Stimulated activated CD4-positive, alpha-beta T cell treated with anti-CD3 and anti-CD28 coated beads, Interleukin-1b, Interleukin-23, amount 100 ng/mL, for 1 hour (primary cell): ENCODE measurements around the gene PDE9A.
"Not testable (repeated sequence)": the region's sequence is repeated elsewhere in the genome, so short reads cannot be mapped to it uniquely, and the experiment has no call there.

Experiments
- DNase-seq, 2 donors: peaks; one replicate each; pipeline ENCODE4 v3.0.0-alpha.2; 2020; ENCODE audit warnings: low read depth in 2 of 2

PDE9A gene

DNA sequence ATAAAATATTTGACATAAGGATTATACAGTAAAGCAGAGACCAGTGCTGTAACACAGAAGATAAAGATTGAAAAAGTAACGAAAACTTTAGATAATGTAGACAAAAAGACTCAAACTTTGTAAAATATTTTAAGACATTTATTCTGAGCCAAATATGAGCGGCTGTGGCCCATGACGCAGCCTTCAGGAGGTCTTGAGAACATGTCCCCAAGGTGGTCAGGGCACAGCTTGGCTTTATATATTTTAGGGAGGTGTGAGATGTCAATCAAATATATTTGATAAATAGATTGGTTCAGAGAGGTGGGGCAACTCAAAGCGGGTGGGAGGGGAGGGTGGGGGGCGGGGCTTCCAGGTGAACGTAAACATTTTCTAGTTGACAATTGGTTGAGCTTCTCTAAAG is 144.7 kb downstream of the PDE9A start:
- no peak for DNase-seq

DNA sequence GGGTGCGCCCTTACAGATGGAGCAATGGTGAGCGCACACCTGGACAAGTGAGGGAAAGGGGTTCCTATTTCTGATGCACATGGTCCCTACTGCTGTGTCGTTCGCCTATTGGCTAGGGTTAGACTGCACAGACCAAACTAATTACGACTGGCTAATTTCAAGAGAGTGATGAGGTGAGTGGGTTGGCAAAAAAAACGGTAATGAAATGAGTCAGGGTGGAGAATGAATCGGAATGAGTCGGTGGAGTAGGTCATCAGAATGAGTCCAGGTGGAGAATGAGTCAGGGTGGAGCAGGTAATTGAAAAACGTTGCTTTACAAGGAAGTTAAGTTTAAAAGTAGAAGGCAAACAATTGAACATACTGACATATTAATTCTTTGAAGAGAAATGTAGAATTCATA is 146.1 kb downstream of the PDE9A start:
- no peak for DNase-seq

DNA sequence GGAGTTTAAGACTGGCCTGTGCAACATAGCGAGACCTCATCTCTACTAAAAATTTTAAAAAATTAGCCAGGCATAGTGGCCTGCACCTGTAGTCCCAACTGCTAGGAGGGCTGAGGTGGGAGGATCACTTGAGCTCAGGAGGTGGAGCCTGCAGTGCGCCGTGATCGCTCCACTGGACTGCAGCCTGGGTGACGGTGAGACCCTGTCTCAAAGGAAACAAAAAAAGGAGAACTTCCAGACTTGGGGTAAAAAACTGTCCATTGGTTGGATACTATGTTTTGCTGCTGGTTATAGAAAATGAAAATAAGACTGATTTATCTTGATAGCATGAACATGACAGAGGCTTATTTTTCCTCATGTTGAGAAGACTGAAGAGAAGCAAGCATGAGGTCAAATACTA is 146.5 kb downstream of the PDE9A start:
- DNase-seq, result no peak

DNA sequence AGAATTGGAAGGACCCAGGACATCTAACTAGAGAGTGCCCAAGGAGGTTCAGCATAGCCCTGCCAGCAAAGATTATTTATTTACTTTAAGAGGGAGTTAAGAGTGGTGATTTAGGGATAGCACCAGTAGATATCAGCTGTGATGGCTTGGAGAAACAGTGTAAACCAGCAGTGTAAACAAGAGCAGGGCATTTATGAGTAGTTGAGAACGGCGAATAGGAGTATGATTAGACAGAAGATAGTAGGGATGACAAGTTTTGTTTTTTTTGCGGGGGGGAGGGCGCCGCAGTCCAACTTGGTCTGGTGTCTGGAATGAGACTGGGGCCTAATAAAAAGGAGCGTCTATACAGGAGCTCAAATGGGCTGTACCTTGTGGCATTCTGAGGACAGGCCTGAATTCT is 148.2 kb downstream of the PDE9A start:
- DNase-seq, result not testable (repeated sequence)

DNA sequence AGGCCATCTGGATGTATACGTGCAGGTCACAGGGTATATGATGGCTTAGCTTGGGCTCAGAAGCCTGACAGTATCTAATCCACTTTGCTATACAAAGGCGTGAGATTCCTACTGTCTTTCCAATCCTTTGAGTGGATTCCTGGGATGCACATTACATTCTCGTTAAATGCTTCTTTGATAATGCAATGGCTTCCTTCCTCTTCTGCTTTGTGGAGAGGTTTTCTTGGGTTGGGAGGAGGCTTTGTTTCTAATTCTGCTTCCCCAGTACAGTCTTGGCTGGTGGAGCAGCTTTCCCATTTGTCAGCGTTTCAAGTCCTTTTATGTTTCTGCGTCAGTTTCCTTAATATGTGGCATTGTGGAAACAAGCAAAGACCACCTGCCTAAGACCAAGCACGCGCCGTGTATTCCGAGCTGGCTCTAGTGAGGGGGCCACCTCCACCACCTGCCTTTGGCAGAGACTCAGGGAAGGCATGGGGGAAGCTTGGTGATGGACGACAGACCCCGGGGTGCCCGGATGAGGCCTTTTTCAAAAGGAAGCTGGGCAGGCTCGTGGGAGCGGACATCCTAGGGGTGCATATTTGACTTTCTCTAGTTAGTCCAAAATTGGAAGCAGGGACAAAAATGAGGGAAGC is 153.2 kb downstream of the PDE9A start:
- no peak for DNase-seq

DNA sequence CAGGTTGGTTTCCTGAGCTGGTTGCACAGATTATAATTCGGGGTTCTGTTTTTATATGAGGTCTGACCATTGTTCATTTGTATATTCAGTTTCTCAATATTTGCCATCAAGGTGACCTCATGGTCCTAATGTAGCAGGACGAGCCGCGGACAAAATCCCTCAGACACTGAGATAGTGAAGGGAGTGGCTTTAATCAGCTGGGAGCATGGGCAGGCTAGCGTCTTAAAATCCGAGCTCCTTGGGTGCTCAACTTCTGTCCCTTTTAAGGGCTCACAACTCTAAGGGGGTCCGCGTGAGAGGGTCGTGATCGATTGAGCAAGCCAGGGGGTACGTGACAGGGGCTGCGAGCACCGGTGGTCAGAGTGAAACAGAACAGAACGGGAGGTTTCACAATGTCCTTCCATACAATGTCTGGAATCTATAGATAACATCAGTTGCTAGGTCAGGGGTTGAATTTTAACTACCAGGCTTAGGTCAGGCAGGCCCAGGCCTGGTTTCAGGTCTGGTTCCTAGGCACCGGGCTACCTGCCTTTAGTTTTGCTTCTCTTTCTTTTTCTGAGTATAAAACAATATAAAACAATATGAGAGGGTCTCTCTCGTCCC is 154.0 kb downstream of the PDE9A start:
- DNase-seq, result not testable (repeated sequence)

DNA sequence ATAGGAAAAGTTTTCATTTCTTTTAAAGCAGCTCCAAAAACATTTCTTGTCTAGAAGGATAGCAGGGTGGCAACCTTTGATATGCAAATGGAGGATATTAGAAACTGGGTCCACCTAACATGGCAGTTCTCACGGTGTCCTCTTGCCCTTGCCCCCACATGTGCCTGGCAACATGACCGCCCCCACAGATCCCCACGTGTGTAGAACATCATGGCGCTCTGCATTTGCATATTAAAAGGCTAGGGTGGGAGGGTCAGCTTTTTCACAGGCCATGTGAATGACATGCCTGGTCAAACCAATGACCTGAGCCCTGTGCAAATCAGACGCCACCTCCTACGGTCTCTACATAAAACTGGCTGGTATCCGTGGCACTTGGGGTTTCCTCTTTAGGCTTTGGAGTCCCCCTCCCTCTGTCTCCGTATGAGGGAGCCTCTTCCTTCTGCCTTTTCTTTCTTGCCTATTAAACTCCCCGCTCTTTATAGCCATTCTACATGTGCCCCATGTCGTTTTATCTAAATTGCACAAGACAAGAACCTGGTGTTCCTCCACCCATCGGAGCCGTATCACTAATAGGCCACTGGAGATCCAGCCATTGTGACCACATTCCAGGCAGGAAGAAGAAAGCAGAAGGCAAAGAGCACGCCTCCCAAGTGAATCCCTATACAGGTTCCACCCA is 154.7 kb downstream of the PDE9A start:
- no peak for DNase-seq

DNA sequence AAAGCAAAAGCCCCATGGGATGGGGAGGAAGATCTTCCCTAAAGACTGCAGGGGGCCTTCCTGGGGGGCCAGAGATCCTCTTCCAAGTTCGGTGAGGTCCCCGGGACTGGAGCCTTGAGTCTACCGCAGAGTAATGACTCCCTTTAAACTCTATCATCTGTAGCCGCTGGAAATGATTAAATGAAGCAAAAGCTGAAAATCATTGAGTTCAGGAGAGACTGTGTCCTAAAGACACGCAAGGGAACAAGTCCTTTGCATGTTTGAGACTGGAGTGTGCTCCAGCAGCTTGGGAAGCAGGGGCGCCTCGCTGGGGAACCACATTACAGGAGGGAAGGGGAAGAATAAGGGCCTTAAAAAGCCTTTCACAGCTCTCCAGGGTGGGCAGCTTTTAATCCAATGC is 155.8 kb downstream of the PDE9A start:
- no peak for DNase-seq

DNA sequence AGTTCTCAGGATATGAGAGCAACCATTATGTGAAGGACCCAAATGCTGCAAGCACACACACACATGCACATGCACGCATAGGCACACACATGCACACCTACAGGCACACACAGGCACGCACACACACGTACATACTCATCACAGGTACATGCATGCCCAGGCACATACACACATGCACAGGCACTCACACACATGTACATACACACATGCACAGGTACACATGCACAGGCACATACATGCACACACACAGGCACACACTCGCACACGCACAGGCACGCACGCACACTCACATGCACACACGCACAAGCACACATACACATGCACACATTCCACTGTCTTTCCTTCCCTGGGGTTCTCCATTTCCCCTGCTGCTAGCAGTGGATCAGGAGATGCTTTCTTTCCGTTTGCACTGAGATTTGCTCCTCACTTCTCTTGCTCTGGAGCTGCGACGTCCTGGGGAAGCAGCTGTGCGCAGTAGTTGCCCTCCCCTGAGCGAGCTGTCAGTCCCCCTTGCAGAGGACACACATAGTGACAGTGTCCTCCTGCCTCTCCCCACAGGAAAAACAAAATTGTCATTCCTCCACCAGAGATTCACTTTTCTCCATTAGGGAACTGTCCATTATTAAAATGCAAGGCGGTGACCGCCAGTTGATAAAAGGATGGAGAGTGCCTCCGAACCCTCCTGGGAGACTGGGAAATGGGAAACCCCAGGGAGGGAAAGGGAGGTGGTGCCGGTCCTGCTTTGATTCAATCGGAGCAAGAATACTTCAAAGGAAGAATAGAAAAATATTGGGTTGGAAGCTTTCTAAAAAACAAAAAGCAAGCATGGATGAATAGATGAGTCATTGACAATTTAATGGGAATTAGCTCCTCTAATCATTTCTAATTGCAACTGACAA is 156.4 kb downstream of the PDE9A start:
- DNase-seq, result no peak

DNA sequence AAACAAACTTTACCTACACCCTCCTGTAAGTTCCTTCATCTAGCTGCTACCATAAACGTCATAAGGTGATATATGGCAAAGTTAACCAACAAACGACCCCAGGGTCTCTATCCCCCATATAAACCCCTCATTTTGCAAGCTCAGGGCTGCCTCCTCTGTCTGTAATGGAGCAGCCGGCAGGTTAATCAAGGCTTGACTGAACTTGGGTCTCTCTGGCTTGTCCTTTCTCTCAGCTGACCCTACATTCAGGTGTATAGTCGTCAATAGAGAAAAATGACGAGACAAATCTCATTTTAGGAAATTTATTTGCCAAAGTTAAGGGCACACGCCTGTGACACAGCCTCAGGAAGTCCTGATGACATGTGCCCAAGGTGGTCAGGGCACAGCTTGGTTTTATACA is 158.5 kb downstream of the PDE9A start:
- no peak for DNase-seq

DNA sequence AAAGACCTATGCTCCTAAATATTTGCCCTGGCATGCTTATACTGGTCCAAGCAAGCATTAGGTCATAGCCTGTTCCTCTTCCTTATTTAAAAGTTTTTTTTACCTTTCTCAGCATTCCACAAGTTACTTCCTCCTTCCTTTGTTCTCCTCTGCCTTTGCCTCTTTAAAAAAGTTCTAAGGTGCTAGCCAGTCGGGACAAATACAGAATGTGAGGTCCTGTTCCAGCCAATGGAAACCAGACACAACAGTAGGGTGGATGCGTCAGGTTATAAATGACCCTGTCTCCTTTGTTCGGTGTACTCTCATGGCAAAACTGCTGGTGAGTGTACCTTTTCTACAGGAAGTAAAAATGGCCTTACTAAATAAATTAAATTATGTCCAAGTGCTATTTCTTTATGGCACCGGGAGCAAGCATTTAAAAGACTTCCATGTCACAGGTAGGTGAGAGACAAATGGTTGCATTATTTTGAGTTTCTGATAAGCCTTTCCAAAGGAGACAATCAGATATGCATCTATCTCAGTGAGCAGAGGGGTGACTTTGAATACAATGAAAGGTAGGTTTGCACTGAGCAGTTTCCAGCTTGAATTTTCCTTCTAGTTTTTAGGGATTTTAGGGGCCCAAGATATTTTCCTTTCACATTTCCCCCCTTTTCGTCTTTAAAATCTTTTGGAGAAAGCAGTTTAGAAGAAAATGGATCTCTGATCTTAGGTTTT is 159.3 kb downstream of the PDE9A start:
- not testable (repeated sequence) for DNase-seq

DNA sequence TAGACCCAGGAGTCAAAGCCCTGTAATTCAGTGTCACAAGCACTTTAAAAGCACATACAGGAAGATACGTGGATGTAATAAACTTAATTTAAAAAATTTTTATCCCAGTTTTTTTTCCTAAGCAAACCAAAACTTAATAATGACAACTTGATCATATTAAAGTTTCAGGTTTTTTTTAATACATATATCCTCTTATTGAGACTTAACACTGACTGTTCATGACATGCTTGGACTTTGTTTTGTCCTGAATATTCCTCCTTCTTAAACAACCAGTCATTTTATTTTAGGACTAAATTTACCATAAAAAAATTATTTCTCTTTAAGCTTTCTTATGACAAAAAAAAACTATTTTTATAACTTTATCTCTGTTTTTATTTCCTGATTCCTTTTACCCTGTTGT is 161.8 kb downstream of the PDE9A start:
- DNase-seq, result no peak

DNA sequence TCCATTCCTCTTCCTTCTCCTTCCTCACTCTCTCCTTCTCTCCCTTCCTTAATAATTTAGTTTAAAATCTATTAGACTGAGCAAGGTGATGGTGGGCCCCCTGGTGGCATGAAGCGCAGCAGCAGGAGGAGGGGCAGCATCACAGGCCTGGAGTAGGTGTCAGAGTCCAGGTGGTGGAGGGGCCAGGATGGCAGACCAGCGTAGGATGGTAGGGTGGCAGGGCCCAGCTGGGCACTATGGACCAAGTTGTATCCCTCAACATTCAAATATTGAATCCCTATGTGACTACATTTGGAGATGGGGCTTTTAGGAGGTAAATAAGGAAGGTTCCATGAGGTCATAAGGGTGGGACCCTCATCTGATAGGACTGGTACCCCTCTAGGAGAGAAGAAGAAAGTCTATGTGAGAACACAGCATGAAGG is 164.9 kb downstream of the PDE9A start:
- DNase-seq, result peak; percentile 36 to 42

DNA sequence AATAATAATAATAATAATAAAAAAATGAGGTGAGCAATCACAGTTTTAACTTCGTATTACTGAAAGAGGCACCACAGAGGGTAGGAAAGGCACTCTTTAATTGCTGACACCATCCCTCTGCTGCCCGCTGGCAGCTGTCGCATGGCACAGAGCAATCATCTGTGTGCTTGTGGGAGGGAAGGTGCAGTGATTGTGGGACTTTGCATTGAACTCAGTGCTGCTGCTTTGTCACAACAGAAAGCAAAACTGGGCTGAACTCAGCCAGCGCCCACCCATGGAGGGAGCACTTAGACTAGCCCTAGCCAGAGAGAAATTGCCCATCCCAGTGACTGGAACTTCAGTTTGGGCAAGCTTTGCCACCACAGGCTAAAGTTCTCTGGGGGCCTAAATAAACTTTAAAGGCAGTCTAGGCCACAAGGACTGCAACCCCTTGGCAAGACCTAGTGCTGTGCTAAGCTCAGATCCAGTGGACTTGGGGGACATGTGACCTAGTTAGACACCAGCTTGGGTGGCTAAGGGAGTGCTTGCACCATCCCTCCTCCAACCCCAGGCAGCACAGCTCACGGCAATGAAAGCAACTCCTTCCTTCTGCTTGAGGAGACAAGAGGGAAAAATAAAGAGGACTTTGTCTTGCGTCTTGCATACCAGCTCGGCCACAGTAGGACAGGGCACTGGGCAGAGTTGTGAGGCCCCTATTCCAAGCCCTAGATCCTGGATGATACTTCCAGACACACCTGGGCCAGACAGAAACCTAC is 166.6 kb downstream of the PDE9A start:
- DNase-seq, result no peak

DNA sequence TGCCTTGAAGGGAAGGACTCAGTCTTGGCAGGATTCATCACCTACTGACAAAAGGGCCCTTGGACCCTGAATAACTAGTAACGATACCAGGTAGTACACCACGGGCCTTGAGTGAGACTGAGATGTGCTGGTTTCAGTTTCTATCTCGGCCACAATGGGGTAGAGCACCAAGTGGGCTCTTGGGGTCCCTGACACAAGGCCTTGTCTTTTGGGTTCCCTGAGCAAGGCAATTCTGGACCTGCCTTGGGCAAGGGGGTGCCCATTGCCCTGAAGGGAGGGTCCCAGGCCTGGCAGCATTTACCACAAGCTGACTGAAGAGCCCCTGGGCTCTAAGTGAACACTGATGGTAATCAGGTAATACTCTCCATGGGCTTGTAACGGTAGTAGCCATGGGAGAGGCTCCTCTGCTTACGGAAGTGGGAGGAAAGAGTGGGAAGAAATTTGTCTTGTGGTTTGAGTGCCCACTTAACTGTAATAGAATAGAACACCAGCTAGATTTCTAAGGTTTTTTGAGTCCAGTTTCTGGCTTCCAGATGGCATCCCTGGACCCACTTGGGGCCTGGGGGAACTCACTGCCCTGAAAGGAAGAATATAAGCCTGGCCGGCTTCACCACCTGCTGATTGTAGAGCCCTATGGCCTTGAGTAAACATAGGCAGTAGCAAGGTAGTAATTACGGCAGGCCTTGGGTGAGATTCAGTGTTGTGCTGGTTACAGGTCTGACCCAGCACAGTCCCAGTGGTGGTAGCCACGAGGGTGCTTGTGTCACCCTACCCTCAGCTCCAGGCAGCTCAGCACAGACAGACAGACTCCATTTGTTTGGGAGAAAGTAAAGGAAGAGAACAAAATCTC is 167.4 kb downstream of the PDE9A start:
- no peak for DNase-seq
